C4-2B (cell line): Measurements from ENCODE around the gene SLC15A4.

ENCODE experiments used
- H3K27ac ChIP-seq: fragments of 450-650 bp; 2 replicates; pipeline ENCODE4 v1.5.1; 2017
- ZFX ChIP-seq: fragments of 450-650 bp; IDR thresholded peaks from 2 replicates; pipeline ENCODE4 v1.6.1; 2017
- TF ChIP-seq, protein P1 (sequence below): fragments of 450-650 bp; conservative IDR thresholded peaks from 2 replicates; pipeline ENCODE4 v1.5.1; 2017; ENCODE audit warnings: mild to moderate bottlenecking

SLC15A4 gene

DNA sequence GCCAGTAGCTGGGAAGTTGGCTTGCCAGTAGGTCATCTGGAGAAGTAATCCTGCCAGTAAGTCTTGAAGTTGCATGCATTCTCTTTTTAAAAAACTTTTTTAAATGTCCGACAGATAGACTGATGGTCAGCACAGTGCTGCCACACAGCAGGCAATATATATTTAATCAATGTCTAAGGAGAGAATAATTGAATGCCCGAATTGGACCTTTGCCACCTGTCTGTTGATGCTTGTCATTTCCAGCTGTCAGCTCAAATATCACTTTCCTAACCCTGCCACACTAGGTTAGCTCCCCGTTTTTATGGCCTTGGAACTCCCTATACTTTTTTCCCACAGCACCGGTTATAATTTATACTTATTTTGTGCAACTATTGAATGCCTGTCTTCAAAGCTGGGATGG, 2.1 kb upstream of the SLC15A4 start:
- no peak overlapping the region for H3K27ac ChIP-seq
- TF ChIP-seq, protein P1, sequence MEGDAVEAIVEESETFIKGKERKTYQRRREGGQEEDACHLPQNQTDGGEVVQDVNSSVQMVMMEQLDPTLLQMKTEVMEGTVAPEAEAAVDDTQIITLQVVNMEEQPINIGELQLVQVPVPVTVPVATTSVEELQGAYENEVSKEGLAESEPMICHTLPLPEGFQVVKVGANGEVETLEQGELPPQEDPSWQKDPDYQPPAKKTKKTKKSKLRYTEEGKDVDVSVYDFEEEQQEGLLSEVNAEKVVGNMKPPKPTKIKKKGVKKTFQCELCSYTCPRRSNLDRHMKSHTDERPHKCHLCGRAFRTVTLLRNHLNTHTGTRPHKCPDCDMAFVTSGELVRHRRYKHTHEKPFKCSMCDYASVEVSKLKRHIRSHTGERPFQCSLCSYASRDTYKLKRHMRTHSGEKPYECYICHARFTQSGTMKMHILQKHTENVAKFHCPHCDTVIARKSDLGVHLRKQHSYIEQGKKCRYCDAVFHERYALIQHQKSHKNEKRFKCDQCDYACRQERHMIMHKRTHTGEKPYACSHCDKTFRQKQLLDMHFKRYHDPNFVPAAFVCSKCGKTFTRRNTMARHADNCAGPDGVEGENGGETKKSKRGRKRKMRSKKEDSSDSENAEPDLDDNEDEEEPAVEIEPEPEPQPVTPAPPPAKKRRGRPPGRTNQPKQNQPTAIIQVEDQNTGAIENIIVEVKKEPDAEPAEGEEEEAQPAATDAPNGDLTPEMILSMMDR = no peak
- no peak for TF ChIP-seq ZFX

DNA sequence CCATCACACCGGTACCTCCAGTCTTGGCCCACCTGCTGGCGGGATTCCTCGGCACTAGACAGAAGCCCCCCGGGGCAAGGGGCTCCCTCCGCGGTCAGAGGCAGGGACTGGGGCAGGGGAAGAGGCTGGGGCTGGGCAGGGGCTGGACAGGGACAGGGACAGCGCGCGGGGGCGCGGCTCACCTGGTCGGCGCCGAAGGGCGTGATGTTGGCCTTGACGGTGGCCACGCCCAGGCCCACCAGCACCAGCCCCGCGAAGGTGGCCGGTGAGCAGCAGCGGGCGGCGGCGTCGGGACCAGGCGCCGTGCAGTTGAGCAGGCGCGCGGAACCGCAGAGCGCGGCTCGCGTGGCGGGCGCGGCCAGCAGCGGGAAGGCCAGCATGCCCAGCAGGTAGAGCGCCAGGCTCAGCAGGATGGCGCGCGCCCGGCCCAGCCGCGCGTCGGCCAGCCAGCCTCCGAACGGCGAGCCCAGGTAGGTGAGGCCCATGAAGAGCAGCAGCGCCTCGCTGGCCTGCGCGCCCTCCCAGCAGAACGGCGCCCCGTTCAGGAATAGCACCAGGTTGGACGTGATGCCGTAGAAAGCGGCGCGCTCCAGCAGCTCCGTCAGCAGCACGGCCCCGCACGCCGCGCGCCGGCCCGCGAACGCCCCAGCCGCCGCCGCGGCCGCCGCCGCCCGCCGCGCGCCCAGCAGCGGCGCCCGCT, 392 bp downstream of the SLC15A4 start:
- H3K27ac ChIP-seq = peak overlapping the region; percentile 82
- TF ChIP-seq, protein P1 = no peak
- peak; percentile 62; the same call in 1 of the 2 replicates for TF ChIP-seq ZFX

DNA sequence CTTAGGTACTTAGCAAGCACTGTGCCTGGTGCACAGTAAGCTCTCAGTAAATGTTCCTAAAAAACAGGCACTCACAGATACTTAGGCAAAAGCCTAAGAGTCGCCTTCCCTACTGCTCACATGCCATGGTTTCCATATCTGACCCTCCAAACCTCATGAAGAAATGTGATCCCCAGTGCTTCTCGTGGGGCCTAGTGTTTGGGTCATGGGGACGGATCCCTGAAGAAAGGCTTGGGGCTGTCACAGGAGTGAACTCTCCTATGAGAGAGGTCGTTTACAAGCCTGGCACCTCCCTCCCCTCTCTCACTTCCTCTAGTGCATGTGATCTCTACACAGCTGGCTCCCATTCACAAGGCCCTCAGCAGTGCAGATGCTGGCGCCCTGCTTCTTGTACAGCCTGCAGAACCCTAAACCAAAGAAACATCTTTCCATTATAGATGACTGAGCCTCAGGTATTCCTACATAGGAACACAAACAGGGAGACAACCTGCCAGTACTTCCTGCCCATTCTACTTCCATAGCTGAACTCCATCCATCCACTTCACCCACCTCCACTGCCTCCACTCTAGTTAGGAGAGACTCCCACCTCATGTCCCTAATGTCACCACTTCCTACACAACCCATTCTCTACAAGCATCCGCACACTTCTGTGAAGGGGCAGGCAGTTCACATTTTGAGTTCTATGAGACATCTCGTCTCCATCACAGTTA, 2.9 kb downstream of the SLC15A4 start:
- H3K27ac ChIP-seq = no peak overlapping the region
- TF ChIP-seq ZFX = no peak
- TF ChIP-seq, protein P1 = no peak

DNA sequence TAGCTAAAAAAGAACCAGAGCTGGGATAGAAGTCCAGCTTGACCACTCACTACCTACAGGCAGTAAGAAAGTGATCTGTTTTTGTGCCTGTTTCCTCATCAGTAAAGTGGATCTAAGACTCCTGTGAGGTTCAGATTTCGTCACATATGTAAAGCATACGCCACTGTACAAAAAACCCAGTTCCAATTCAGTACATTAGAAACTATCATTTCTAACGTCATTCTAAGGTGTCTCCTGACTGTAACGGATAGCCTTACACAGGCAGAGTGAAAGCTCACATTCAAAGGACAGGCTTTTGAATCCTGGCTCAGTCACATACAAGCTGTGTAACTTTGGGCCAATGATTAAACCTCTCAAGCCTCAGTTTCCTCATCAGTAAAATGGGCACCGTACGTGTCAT, 3.5 kb downstream of the SLC15A4 start:
- TF ChIP-seq, protein P1 = no peak
- TF ChIP-seq ZFX = no peak
- no peak overlapping the region for H3K27ac ChIP-seq

DNA sequence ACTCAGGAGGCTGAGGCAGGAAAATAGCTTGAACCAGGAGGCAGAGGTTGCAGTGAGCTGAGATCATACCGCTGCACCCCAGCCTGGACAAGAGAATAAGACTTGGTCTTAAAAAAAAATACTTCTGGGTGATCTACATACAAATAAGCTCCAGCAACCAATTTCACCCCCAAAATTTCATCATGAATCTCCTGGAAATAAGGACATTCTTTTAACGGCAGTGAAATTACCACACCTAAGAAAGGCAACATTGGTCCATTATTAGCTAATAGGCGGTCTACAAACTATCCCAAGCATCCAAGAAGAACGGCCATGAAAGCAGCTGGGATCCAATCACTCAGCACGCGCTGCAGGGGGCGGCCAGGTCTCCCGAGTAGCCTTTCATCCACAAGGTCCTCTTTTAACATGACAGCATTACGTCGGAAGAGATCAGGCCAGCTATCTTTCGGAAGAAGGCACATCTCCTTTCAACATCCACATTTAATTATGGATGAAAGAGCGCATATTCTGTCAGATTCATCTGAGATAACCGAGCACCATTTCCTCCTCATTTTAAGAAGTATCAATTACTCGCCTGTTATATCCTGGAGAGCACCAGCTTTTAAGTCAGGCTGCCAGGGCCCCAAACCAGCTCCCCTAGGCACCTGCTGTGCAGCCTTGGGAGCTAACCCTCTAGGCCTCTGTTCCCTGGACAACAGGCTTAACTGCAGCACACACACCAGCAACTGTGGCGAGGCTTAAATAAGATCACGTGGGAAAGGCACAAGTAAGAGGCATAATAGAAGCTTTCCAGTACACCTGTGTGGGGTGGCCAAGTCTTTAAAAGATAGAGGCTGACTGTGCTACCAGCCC, 4.2 kb downstream of the SLC15A4 start:
- no peak for TF ChIP-seq ZFX
- TF ChIP-seq, protein P1 = no peak
- H3K27ac ChIP-seq = no peak overlapping the region

DNA sequence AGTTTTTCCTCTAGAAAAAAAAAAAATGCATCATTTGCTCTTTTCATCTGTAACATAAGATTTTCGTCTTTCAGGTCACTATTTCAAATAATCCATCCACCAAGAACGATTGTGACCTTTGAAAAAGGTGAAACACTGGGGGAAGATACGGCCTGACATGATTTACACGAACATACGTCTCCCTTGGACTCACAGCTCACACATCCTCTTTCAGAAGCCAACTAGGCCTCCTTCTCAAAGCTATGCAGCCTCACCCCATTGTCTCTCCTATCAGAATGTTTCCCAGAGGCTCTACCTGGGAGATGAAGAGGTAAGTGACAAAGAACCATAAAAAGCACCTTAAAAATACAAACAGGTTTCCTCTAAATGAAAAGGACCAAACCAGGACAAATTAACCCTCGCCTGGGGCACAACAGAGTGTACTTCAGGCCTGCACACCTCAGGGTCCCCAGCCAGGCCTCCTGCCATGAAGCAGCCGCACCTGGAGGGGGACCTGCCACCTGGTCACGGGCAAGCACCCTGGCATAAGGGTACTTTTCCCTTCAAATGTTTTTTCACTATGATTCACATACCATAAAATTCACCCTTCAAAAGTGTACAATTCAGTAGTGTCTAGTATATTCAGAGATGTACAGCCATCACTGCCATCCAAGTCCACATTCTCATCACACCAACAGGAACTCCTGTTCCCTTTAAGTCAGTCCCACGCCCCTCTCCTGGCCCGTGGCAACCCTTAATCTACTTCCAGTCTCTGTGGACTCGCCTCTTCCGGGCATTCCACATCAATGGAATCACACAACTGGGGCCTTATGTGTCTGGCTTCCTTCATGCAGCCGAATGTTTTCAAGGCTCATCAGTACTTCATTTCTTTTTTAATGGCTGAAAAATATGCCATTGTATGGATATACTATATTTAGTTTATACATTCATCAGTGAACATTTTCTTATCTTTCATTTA, 5.4 kb downstream of the SLC15A4 start:
- no peak overlapping the region for H3K27ac ChIP-seq
- TF ChIP-seq, protein P1 = no peak
- no peak for TF ChIP-seq ZFX
